A375 (cell line): ENCODE results near the gene SLC10A3. TPM values are rescaled to one million over a fixed set of nuclear protein-coding genes. Genes with fewer than 3 reads are reported as not detected.

Experiments
- small RNA-seq: library from RNA; depleted of rRNA; stranded (forward); fragments of <200 nt; gene quantifications from one replicate; pipeline ENCODE3, GENCODE V24; 2014
- total RNA-seq: library from RNA; depleted of rRNA; stranded (reverse); fragments of >200 nt; shearing (Covaris generic); gene quantifications from 2 replicates; pipeline ENCODE4 v1.2.3, GENCODE V29; 2014; rRNA removed

SLC10A3 gene, protein sequence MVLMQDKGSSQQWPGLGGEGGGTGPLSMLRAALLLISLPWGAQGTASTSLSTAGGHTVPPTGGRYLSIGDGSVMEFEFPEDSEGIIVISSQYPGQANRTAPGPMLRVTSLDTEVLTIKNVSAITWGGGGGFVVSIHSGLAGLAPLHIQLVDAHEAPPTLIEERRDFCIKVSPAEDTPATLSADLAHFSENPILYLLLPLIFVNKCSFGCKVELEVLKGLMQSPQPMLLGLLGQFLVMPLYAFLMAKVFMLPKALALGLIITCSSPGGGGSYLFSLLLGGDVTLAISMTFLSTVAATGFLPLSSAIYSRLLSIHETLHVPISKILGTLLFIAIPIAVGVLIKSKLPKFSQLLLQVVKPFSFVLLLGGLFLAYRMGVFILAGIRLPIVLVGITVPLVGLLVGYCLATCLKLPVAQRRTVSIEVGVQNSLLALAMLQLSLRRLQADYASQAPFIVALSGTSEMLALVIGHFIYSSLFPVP
- total RNA-seq, result 23.3 and 28.2 TPM in 2 replicates

DNA sequence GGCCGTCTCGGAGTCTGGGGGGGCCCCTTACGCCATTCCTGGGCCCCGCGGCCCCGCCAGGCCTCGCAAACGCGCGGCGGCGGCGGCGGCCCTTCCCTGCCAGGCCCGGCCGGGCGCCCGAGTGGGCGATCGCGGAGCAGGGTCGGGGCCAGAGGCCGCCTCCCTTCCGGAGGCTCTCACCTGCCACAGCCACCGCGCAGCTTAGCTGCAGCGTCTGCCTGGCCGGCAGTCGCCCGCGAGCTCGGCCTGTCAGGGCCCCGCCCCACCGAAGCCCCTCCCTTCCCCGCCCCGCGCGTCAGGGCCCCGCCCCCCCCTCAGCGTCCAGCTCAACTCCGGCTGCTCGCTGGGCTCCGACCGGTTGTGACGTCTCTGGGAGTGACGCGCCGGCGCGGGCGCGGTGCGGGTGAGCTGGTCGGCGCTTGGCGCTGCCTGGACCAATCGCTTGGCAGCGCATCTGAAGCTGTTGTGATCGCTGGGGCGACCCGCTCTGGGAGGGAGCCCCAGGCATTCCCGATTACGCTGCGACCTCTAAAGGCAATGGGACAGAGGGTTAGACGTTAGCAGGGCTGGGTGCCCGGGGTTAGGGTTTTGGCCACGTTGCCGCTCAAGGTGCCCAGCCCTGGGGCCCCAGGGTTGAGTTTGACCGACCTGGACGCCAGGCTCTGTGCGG, at the start of gene SLC10A3:
SLC10A3 (minus strand) TSS at position 216 of the 670 bp plus-strand sequence. CDS start 1,689 bp downstream, outside the sequence.

DNA sequence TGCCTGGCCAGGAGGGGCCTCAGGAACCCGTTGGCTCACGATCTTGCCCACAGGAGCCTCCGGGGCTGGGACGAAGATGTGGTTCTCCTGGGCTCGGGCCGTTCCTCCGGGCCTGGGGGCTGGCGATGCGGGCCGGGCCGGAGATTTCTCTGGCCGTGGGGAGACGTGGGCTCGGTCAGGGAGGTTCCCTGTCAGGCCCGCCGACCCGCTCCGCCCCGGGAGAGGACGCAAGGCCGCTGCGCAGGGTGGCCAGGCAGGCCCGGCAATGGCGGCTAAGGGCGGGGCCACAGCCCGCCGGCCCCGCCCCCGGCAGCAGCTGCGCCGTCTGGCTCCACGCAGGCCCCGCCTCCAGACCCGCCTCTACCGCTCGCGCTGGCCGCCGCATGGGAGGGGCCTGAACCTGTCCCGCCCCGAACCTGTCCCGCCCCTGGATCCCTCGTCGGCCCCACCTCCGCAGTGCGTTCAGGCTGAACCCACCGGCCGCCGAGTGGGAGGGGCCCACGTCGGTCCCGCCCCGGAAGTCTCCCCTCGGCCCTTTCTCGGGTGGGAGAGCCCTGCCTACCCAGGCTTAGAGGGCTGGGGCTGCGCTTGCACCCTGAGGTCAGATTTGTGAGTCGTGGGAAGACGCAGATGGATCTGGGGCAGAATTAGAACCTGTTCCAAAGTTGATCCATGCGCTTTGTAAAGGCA, 25.7 kb upstream of the SLC10A3 start, which contains the start of gene FAM3A:
FAM3A (minus strand) TSS at position 267 of the 690 bp plus-strand sequence. CDS start 460 bp downstream, outside the sequence.

DNA sequence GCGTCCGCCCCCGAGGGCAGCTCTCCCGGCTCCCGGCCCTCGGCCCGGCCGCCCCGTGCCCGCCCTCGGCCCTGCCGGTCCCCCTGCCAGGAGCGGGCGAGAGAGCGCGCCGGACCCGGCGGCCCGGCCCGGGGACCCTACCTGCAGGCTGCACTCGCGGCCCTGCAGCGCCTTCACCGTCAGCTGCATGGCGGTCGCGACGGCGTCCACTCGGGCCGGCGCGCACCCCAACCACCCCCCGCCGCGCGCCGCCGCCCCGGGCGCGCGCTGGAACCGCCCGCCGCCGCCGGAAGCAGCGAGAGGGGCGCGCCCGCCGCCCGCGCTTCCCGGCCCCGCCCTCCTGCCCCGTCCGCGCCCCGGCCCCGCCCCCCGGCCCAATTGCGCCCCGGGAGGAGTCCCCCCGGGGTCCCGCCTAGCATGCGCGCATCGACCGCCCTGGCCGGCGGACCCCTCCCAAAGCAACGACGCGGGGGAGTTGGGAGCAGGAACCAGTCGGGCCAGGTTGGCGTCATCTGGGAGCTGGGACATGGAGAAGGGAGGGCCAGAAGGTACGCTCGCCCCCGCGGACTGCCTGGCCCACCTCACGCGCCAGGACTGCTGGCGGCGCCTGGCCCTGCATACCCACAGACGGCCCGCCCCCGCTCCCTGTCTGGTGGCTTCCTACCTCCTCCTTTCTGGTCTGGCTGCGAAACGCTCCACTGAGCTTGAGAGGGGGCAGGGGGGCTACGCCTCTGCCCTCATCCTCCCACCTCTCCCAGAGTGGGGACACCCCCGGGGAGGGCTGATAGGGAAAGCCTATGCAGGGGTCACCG, 3.8 kb downstream of the SLC10A3 start, which contains the start of gene UBL4A:
UBL4A (minus strand) TSS at position 220 of the 812 bp plus-strand sequence; CDS start at position 189, 31 bp downstream.

DNA sequence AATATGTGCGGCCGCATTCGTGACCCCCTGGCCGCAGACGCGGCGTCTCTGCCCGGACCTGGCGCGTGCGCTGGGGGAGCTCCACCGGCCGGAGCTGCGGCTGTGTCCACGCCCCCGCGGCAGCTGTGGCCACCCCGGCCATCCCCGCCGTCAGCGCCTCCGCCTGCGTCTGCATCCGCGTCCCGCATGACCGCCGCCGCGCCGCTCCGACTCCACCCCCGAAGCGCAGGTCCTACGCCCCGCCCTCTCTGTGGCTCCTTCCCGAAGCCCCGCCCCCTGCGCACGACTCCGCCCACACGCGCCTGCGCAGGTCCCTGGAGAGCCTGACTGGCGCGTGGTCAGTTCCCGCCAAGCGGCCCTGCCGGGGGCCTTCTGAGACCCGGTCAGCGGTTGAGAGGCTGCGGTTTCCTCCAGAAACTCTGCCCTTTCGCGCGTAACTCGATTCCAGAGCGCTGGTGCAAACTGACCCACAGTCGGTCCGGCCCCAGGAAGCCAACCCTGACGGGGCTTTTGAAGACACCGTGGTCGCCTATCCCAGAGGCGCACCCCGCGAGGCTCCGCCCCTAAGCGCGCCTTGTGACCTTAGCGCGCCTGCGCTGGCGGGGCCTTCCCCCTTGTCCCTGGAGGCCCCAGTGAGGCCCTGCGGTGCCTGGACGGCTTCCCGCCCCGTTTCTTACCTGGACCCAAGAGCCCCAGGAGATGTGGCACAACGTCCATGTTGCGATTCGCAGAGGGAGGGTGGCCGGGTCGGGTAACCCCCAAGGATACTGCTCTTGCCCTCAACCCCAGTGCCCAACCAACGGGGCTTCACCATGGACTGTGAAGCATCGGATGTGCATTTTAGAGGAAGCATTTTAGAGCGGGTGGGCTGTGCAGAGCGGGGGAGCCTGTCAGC, 11.5 kb downstream of the SLC10A3 start, which contains the start of gene LAGE3:
LAGE3 (minus strand) TSS at position 554 of the 895 bp plus-strand sequence; CDS start at position 188, 366 bp downstream.

DNA sequence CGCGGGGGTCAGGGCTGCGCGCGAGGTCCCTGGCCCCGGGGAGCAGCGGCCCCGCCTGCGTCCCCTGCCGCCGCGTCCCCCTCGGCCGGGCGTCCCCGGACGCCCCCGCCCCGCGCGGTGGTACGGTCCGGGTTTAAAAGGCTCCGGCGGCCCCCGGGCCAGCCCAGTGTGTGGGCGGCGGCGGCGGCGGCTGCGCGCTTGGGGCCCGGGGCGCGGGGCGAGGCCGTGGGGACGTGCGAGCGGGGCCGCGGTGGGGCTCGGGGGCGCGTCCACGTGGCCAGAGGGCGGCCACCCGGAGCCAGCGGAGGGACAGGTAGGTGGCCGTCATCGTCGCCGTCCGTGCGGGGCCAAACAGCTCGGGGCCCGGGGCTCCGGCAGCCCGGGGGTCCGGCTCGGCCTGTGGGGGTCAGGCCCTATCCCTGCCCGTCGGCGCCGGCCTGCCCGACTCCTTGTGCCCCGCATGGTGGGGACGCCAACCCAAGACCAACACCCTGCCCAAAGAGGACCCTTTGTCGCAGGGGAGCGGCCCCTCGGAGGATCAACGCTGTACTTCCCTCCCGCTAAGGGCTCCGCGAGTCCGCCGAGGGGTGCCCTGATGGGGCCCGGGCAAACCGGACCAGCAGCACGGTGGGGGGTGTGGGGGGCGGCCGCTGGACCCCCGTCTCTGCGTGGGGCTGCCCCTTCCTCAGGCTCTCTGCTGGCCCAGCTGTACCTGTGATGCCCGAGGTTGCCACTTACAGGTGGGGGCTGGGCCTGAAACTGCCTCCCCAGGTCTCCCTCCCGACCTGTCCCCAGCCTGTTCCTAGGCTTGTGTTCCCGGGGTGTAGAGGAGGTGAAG, 32.1 kb downstream of the SLC10A3 start, which contains the start of gene PLXNA3:
PLXNA3 (plus strand) TSS at position 166 of the 838 bp plus-strand sequence. CDS start 1,903 bp downstream, outside the sequence.

DNA sequence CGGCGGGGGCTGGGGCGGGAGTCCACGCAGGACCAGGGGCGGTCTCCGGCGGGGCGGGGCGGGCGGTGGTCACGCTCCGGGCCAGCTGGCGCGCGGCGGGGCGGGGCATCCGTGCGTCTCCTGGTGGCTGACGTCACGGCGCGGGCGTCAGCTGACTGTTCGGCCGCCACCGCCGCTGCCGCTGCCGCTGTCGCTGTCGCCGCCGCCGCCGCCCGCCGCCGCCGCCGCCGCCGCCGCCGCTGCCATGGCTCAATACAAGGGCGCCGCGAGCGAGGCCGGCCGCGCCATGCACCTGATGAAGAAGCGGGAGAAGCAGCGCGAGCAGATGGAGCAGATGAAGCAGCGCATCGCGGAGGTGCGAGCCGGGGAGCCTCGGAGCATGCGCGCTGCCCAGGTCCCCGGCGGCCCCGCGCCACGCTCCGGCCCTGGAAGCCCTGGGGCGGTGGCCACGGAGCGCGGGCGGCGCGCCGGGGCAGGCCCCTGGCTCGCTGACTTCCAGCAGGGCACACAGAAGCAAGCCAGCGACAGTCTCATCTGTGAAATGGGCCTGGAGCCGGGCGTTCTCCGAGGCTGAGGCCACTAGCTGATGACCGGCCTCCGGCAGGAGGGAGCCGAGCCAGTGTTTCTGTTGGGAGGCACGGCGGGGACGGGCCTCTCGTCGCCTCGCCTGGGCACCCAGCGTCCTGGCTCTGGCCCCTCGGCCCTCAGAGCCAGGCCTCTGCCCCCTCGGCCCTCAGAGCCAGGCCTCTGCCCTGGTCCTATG, 46.3 kb downstream of the SLC10A3 start, which contains the start of gene FAM50A:
FAM50A (plus strand) TSS at position 150 of the 763 bp plus-strand sequence; CDS start at position 245, 95 bp downstream.

Small RNA genes lying within 50 kb of the gene (small RNA-seq; reads per million reads assigned to genes)
- gene MIR6858, result not detected
- not detected for gene RN7SL697P

Other genes starting within 250 kb of the SLC10A3 start
- gene OPN1MW3, start 233.0 kb downstream of the SLC10A3 start, total RNA-seq, result not detected in 2 replicates
- 0.08 TPM in 1 of 2 replicates, not detected in the other for gene TEX28, start 195.5 kb downstream of the SLC10A3 start, total RNA-seq
- gene TKTL1, start 194.8 kb downstream of the SLC10A3 start, total RNA-seq, result not detected in 2 replicates
- gene FLNA, start 116.0 kb downstream of the SLC10A3 start, total RNA-seq, result 1,311 and 1,391 TPM in 2 replicates
- gene EMD, start 111.3 kb downstream of the SLC10A3 start, total RNA-seq, result 22.3 and 36.3 TPM in 2 replicates
- 3,309 and 3,903 TPM in 2 replicates for gene RPL10, start 92.3 kb downstream of the SLC10A3 start, total RNA-seq
- 28.8 and 32.3 TPM in 2 replicates for gene DNASE1L1, start 81.4 kb downstream of the SLC10A3 start, total RNA-seq
- gene TAFAZZIN, start 79.1 kb downstream of the SLC10A3 start, total RNA-seq, result 27.1 and 34.7 TPM in 2 replicates
- gene ATP6AP1, start 62.0 kb downstream of the SLC10A3 start, total RNA-seq, result 37.5 and 48.8 TPM in 2 replicates
- gene GDI1, start 53.5 kb downstream of the SLC10A3 start, total RNA-seq, result 111 and 121 TPM in 2 replicates
- gene FAM50A, start 46.5 kb downstream of the SLC10A3 start, total RNA-seq, result 68.2 and 70.8 TPM in 2 replicates
- gene PLXNA3, start 32.3 kb downstream of the SLC10A3 start, total RNA-seq, result 6.0 and 9.8 TPM in 2 replicates
- 35.6 and 38.9 TPM in 2 replicates for gene LAGE3, start 11.3 kb downstream of the SLC10A3 start, total RNA-seq
- 55.6 and 59.8 TPM in 2 replicates for gene UBL4A, start 4.0 kb downstream of the SLC10A3 start, total RNA-seq
- gene FAM3A, start 25.6 kb upstream of the SLC10A3 start, total RNA-seq, result 43.0 and 45.9 TPM in 2 replicates
- gene G6PD, start 56.2 kb upstream of the SLC10A3 start, total RNA-seq, result 66.1 and 71.8 TPM in 2 replicates
- gene IKBKG, start 57.0 kb upstream of the SLC10A3 start, total RNA-seq, result 19.2 and 20.7 TPM in 2 replicates
- 581 and 722 TPM in 2 replicates for gene CTAG1A, start 94.5 kb upstream of the SLC10A3 start, total RNA-seq
- 22.1 and 66.2 TPM in 2 replicates for gene CTAG1B, start 128.7 kb upstream of the SLC10A3 start, total RNA-seq
- 2.5 TPM in 2 replicates for gene CTAG2, start 162.9 kb upstream of the SLC10A3 start, total RNA-seq